HG03139 (cell line): ENCODE results near the gene SHB.
A peak's percentile ranks its signal among the peaks of the same experiment; 100 is the strongest.
"Not testable (repeated sequence)": the region's sequence is repeated elsewhere in the genome, so short reads cannot be mapped to it uniquely, and the experiment has no call there.

Experiments used
- ATAC-seq: cut with Tn5 transposase; IDR thresholded peaks from one replicate; pipeline ENCODE4 v1.9.1; 2021; ENCODE audit not compliant: unreplicated experiment

SHB gene

GRCh38 chr9:37921546-37922300 is 147.3 kb downstream of the SHB start:
- ATAC-seq = no peak

- ATAC-seq = no peak
These were observed 147.9 kb downstream of the SHB start for GRCh38 chr9:37921168-37921510.

GRCh38 chr9:37920471-37921167 is 148.4 kb downstream of the SHB start:
- no peak for ATAC-seq

GRCh38 chr9:37919956-37920335 is 149.1 kb downstream of the SHB start:
- ATAC-seq = no peak

- no peak for ATAC-seq
These were observed 149.6 kb downstream of the SHB start for GRCh38 chr9:37919246-37919955.

- no peak for ATAC-seq
These were observed 150.3 kb downstream of the SHB start for GRCh38 chr9:37918665-37919170.

- no peak for ATAC-seq
These were observed 151.0 kb downstream of the SHB start for GRCh38 chr9:37917801-37918664.

GRCh38 chr9:37917313-37917731 is 151.7 kb downstream of the SHB start:
- no peak for ATAC-seq

DNA sequence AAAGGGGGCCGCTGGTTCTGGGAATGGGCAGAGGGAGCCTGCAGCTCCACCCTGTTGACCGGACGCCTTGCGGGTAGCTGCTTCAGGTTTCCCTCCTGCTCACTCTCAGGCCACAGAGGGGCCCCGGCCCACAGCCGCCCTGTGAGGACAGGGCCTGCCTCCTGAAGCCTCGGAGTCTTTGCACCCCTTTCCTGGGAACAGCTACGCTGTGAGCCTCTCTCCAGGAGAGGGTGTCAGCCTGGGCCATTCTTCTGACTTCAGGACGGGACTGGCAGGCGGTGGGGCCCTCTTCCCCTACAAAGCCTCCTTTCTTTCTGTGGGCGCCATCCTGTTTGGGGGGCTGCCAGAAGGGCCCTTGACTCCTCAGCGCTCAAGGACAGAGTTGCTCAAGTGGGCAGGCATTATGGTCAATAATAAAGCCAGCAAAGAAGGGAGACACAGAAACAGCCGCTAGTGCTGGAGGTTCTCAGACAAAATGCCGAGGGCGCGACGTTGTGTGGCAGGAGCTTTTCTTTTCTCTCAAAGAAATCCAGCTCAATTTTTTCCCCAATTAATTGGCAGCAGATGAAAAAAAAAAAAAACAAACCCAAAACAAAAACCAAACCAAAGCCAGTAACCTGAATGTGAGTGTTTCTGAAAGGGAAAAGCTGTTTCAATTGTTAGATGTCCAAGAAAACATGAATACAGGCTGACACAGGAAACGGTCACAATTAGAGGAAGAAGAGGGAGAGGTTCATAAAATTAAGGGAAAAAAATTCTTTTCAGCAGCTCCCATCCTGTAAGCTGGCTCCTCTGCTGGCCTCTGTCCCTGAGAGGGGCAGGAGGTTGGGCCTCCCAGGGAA is 152.3 kb downstream of the SHB start:
- no peak for ATAC-seq

GRCh38 chr9:37915911-37916470 is 153.0 kb downstream of the SHB start:
- no peak for ATAC-seq

- no peak for ATAC-seq
These were observed 154.2 kb downstream of the SHB start for GRCh38 chr9:37914701-37915358.

- no peak for ATAC-seq
These were observed 154.9 kb downstream of the SHB start for GRCh38 chr9:37914154-37914551.

- ATAC-seq = peak; percentile 78
These were observed 155.4 kb downstream of the SHB start for GRCh38 chr9:37913480-37914153.

GRCh38 chr9:37911271-37911681 is 157.8 kb downstream of the SHB start:
- no peak for ATAC-seq

DNA sequence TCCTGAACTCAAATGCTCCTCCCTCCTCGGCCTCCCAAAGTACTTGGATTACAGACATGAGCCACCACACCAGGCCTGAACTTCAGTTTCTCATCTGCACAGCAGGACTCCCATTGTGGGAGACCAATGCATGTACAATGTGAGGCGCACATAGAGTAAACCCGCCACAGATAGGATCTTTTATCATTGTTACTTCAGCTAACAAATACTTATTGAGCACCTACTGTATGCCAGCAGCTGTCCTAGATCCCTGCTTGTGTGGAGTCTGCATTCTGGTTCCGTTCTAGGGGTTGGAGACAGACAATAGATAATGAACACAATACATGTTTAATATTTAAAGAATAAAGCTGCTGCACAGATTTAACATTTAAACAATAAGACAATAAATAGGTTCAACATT is 158.8 kb downstream of the SHB start:
- ATAC-seq = no peak

DNA sequence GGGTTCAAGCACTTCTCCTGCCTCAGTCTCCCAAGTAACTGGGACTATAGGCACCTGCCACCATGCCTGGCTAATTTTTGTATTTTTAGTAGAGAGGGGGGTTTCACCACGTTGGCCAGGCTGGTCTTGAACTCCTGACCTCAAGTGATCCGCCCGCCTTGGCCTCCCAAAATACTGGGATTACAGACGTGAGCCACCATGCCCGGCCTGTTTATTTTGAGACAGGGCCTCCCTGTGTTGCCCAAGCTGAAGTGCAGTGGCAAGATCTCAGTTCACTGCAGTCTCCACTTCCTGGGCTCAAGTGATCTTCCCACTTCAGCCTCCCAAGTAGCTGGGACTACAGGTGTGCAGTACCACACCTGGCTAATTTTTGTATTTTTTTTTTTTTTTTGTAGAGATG is 159.2 kb downstream of the SHB start:
- ATAC-seq = not testable (repeated sequence)

DNA sequence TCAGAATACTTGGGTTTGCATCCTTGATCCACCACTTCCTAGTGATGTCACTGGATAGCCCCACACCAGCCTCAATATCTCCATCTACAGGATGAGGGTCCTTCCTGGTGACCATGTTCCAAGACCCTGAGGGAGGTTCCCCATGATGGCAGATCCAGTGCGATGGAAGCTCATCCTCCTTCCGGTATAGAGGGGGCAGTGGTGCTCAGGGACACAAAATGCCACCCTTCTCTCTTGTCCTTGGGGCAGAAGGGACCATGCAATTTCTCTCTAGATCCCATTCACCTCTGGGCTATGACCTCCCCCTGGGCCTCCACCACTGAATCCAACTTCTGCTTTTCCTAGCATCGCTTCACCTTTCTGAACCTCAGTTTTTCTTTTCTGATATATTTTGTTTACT is 159.7 kb downstream of the SHB start:
- ATAC-seq = no peak

DNA sequence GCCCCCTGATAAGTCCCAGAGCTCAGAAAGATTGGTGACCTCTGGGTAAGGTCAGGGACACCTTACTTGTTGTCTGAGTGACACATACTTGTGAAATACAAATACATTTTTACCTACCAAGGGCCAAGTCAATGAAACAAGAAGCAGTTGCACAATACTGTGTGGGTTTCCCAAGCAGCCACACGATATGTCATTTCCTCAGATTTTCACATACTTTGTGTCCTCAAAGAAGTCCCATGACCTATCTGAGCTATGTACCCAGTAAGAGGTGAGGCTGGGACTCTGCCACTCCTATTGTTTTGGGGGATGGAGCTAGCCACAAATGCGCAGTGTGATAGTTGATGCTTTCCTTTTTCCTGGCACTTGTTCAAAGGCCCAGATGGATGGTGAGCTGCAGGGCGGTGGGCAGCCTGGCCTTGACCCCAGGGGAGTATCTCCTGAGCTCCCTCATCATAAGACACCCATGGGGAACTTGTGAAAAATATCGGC is 160.3 kb downstream of the SHB start:
- ATAC-seq = no peak
